Heart right ventricle (tissue), 16 donors: ENCODE measurements around the gene USP50. TPM values are rescaled to one million over a fixed set of nuclear protein-coding genes. Genes with fewer than 3 reads are reported as not detected.

Experiments used
- ATAC-seq, 8 donors: fragments of 200-7000 bp; cut with Tn5 transposase; one replicate each; pipeline ENCODE4 v1.9.1; 2020; ENCODE audit warnings: mild to moderate bottlenecking in 8 of 8, moderate library complexity in 8 of 8, moderate number of reproducible peaks in 1 of 8
- DNase-seq, 2 donors: peaks; one replicate each; pipeline ENCODE4 v3.0.0-alpha.2; 2020
- H3K27ac ChIP-seq, 10 donors: fragments of 200-600 bp; sonication (generic) in 2 of 10; one replicate each; pipeline versions ENCODE4 v1.5.0 to v1.8.0; 2020 to 2022; ENCODE audit warnings: mild to moderate bottlenecking in 3 of 10
- H3K27me3 ChIP-seq, 7 donors: fragments of 200-600 bp; one replicate each; pipeline ENCODE4 v1.8.0; 2021 to 2022; ENCODE audit warnings: mild to moderate bottlenecking in 2 of 7
- H3K36me3 ChIP-seq, 9 donors: fragments of 200-600 bp; sonication (generic) in 1 of 9; one replicate each; pipeline versions ENCODE4 v1.5.0 to v1.8.0; 2020 to 2022; ENCODE audit warnings: mild to moderate bottlenecking in 2 of 9
- H3K4me1 ChIP-seq, 9 donors: fragments of 200-600 bp; sonication (generic) in 1 of 9; one replicate each; pipeline versions ENCODE4 v1.5.0 to v1.8.0; 2020 to 2022; ENCODE audit warnings: mild to moderate bottlenecking in 4 of 9
- H3K4me3 ChIP-seq, 10 donors: fragments of 200-600 bp; sonication (generic) in 2 of 10; one replicate each; pipeline versions ENCODE4 v1.5.0 to v1.8.0; 2020 to 2022; ENCODE audit warnings: mild to moderate bottlenecking in 7 of 10, moderate library complexity in 2 of 10
- H3K9me3 ChIP-seq, 11 donors: fragments of 200-600 bp in 10 of 11; sonication (generic) in 2 of 11; one replicate each; pipeline versions ENCODE4 v1.5.0 to v1.8.0; 2013 to 2022; ENCODE audit warnings: mild to moderate bottlenecking in 2 of 11, control low read depth in 1 of 11, moderate library complexity in 1 of 11
- CTCF ChIP-seq, 9 donors: fragments of 200-600 bp; sonication (generic) in 2 of 9; IDR thresholded peaks; one replicate each; pipeline versions ENCODE4 v1.5.0 to v1.8.0; 2021 to 2022; ENCODE audit warnings: antibody characterized with exemption in 9 of 9, mild to moderate bottlenecking in 5 of 9, moderate library complexity in 1 of 9
- WGBS, 2 donors: extraction: QIAGEN DNeasy Blood & Tissue Kit; methylation state at CpG; one replicate each; pipeline ENCODE4 v1.1.7; 2013; ENCODE audit warnings: inconsistent platforms in 1 of 2; 5-methylcytosine and 5-hydroxymethylcytosine counted together
- intact Hi-C, 10 donors: fragments of 100-400 bp; cut with DNase I; formaldehyde crosslinking; loops; one replicate each; pipeline versions ENCODE4 v1.11.1 to v1.14.2; 2022
- polyA plus RNA-seq, 2 donors: library from polyadenylated mRNA; stranded (reverse); fragments of 200-250 nt; gene quantifications; one replicate each; pipeline ENCODE4 v1.2.3, GENCODE V29; 2013
- total RNA-seq, 10 donors: library from RNA; stranded (reverse); fragmentation: NEBNext Ultra II Directional in 3 of 10; extraction: Animal tissue kit (Norgen Biotek cat#: 25700) in 3 of 10; gene quantifications; one replicate each; pipeline versions ENCODE4 v1.2.1 to v1.2.4, GENCODE V29; 2021 to 2023
- donor health status: Arrhythmogenic right ventricular cardiomyopathy.
- donor health status: ischemic (EF 13 %, LVEDD 7.1; RV severe dilation, severe dysfunction).
- donor health status: healthy with polysubstance abuse.
- donor health status: DM: no; HTN: yes; CAD: no.
- donor health status: DM: no; HTN: no; CAD: no.
- donor health status: ischemic (EF 25% LVEDD 6.9; RV normal size, moderate dysfunction).
- donor health status: ischemic (EF 25% LVEDD 5.7; RV mildly dilated, moderate dysfunction).
- donor health status: healthy.
- donor health status: DM: yes; HTN: yes; CAD: no.
- donor health status: Ischemic cardiomyopathy.
- donor health status: ischemic (EF 35%, LVEDD 5.7; RV mildly dilated, moderate dysfunction).
- donor health status: nonischemic (EF 11% LVEDD 7.7; RV severe dilation, severe dysfunction).
- donor health status: DM: yes; HTN: yes; CAD: no.
- donor health status: PGD.
- donor health status: ischemic (EF 29% LVEDD 5.4; RV normal size, mild dysfunction).
- donor health status: nonischemic (EF 23%, LVEDD 6.1; RV moderate dilation, normal function).

USP50 gene
- total and polyA plus RNA-seq, 12 donors, result 0.23 to 1.2 (median 0.57) TPM; not detected in 5

GRCh38 chr15:50458348-50459112 is 87.9 kb downstream of the USP50 start:
- H3K4me3 ChIP-seq, result no peak overlapping the region
- peaks cover 0 to under 1% (median 0%) of the 10 kb centered on the region in 9 donors for H3K4me1 ChIP-seq
- no peaks in the 10 kb centered on the region for H3K27me3 ChIP-seq
- TF ChIP-seq CTCF (IDR thresholded peaks at IDR 0.05), result no peak
- DNase-seq, result no peak
- WGBS, 2 donors, result 80 to 81% methylated on average over 7 of the region's 7 CpGs
- H3K27ac ChIP-seq, result no peak overlapping the region
- no peaks in the 10 kb centered on the region for H3K9me3 ChIP-seq
- ATAC-seq, result no peak
- H3K36me3 ChIP-seq, result peaks cover 0 to 97% (median 42%) of the 10 kb centered on the region in 9 donors
- intact Hi-C loops, result no loop called here

DNA sequence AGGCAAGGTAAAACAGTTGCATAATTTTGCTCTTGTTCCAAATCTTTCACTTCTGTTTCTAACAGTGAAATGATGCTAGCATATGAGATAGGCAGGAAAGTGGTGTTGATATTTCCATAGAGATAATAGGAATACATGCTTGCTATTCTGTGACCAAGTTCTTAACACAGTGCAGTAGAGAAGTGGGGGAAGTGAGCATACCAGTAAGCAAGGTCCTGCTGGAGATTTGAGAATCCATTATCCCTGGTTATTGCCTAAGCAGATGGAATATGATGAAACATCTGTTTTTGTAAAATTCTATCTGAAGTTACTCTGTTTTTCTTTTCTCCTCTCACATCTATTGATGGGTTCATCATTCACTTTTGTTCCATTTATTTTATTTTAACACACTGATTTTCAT is 93.5 kb downstream of the USP50 start:
- H3K36me3 ChIP-seq, result peaks cover 0 to 95% (median 18%) of the 10 kb centered on the region in 9 donors
- H3K27me3 ChIP-seq, result no peaks in the 10 kb centered on the region
- no peak for TF ChIP-seq CTCF (IDR thresholded peaks at IDR 0.05)
- ATAC-seq (peak in 2 of 8 donors; percentile 37 to 74), DNase-seq (no peak)
- intact Hi-C loops, result no loop called here
- H3K4me3 ChIP-seq, result no peak overlapping the region
- peaks cover 0 to 11% (median 0%) of the 10 kb centered on the region in 9 donors for H3K4me1 ChIP-seq
- H3K9me3 ChIP-seq, result no peaks in the 10 kb centered on the region
- H3K27ac ChIP-seq, result no peak overlapping the region

Other genes starting within 250 kb of the USP50 start
- gene GABPB1, start 191.5 kb downstream of the USP50 start, total RNA-seq, result 10 to 100 TPM in 2 of 10 donors, 1 to 10 TPM in 8; 7.8 to 12.6 (median 8.9) TPM
- 1 to 10 TPM; 5.3 to 6.6 TPM for gene GABPB1, start 191.5 kb downstream of the USP50 start, polyA plus RNA-seq
- gene USP8, start 122.3 kb downstream of the USP50 start, total RNA-seq, result 10 to 100 TPM; 40.2 to 53.6 (median 45.7) TPM
- 10 to 100 TPM; 16.3 to 16.4 TPM for gene USP8, start 122.3 kb downstream of the USP50 start, polyA plus RNA-seq
- 10 to 100 TPM; 24.2 to 42.4 (median 28.5) TPM for gene TRPM7, start 140.1 kb upstream of the USP50 start, total RNA-seq
- gene TRPM7, start 140.1 kb upstream of the USP50 start, polyA plus RNA-seq, result 10 to 100 TPM in 1 of 2 donors, 1 to 10 TPM in 1; 6.7 to 26.6 TPM
- gene SPPL2A, start 219.0 kb upstream of the USP50 start, total RNA-seq, result 100 to 1,000 TPM in 4 of 10 donors, 10 to 100 TPM in 6; 68.1 to 152 (median 98.1) TPM
- gene SPPL2A, start 219.0 kb upstream of the USP50 start, polyA plus RNA-seq, result 10 to 100 TPM; 20.1 to 43.4 TPM